CD4-positive, alpha-beta T cell treated with Interleukin-15 for 4 hours (primary cell): ENCODE measurements around the gene ACAP3.

ENCODE experiments used
- DNase-seq: peaks from one replicate; pipeline ENCODE4 v3.0.0-alpha.2; 2020; ENCODE audit warnings: low spot score

ACAP3 gene

DNA sequence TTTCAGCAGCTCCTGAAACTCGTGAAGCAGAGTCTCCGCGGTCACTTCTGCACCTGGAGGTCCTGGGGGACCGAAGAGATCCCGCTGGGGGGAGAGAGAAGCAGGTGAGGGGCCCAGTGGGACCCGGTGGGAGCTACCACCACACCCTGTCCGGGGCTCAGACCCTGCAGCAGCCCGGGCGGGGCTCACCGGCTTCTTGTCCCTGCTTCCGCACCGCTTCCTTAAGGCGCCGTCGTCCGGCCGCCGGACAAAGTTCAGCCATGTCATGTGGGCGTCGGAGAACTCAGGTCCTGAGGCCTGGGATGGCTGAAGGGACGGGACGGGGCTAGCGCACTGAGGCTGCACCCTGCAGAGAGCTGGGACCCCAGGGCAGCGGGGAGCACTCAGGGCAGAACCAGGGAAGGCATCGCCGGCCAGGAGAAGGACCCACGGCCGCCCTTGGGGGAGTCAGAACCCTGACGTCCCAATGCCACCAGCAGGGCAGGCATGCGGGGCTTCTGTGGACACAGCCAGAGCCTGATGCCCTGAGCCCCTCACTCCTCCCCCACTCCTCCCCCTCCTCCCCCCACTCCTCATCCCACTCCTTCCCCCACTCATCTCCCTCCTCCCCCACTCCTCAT is 63.4 kb downstream of the ACAP3 start:
- DNase-seq: no peak

DNA sequence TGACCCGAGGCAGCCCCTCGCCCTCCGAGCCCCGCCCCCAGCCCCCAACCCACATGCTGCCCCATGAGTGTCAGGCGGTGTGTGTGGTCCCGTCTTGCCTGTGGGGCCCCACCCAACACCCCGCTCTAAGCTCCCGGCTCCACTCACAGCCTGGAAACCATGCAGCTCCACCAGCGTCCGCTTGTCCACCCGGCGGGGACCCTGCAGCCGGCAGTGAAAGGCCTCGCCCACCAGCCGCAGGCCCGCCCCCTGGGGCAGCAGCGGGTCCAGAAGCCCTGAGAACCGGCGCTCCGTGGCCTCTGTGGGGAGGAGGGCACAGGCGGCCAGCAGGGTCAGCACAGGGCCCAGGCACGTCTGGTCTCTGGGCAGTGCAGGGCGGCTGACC is 63.9 kb downstream of the ACAP3 start:
- no peak for DNase-seq

DNA sequence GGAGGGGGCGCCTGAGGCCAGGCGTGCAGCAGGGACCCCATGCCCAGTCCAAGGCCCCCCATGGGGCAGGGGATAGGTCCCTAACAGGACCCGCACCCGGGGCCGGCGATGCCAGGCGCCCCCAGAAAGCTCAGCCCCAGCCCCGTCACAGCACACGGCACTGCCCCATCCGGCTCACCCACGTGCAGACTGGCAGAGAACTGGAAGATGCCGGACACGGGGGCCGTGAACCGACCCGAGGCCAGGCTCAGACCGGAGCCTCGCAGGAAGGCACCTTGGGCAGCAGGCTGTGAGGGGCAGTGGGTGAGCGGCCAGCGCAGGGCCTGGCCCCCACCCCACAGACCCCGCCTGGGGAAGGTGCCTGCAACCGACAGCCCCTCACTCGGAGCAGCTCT is 64.5 kb downstream of the ACAP3 start:
- DNase-seq: no peak

DNA sequence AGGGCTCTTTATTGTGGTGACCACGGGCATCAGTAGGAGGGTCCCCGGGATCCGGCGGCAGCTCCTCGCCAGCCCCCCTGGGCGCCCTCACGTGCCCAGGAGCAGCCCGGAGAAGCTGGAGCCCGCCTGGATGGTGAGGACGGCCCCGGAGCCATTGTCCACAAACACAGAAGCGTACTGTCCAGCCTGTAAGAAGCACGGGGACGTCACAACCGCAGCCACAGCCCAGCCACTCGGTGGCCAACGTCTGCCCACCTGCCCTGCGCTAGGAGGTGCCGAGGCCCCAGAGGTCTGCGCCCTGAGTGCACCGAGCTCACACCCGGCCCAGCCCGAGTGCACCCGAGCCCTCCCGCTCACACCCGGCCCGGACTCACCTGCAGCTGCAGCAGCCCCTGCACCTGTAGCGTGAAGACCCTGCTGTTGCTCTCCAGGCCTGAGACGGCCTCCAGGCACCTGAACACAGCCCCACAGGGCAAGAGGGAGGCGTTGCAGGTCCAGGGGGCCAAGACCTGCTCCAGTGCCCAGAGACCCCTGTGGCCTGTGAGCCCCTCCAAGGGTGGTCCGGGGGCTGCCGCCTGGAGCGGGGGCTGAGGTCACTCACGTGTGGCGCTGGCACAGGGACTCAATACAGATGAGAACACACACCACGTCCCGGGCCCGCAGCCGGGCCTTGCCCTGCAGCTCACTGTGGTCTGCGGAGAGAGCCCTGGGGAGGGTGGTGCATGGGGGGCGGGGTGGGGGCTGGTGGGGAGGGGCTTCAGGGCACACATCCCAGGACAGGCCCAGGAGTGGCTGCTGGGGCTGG is 65.1 kb downstream of the ACAP3 start:
- no peak for DNase-seq
